Measurements from ENCODE around the gene SMYD3.

SMYD3 gene

GRCh38 chr1:245853291-245853690 is 653.8 kb downstream of the SMYD3 start (continued):
- TF ChIP-seq ZBTB6 (tag by site-specific recombination; IDR thresholded peaks at IDR 0.05) (no peak), ZNF114 (tag by site-specific recombination; IDR thresholded peaks at IDR 0.05) (no peak), ZNF335 (tag by site-specific recombination; conservative IDR thresholded peaks at IDR 0.05) (no peak), ZNF501 (tag by site-specific recombination; IDR thresholded peaks at IDR 0.05) (no peak), REST (tag by site-specific recombination; IDR thresholded peaks at IDR 0.05) (no peak), AEBP2 (tag by site-specific recombination; IDR thresholded peaks at IDR 0.05; ENCODE audit: borderline replicate concordance) (no peak), GLIS1 (tag by site-specific recombination; IDR thresholded peaks at IDR 0.05) (no peak), ZBTB8A (tag by site-specific recombination; IDR thresholded peaks at IDR 0.05) (no peak), ZNF394 (tag by site-specific recombination; IDR thresholded peaks at IDR 0.05; ENCODE audit: borderline replicate concordance) (no peak)

- CTCF ChIA-PET = no interaction called here
- POLR2A ChIA-PET = no interaction called here
- no peak for TF ChIP-seq ZNF23 (tag by site-specific recombination; IDR thresholded peaks at IDR 0.05; ENCODE audit: borderline replicate concordance)
- no peak for TF ChIP-seq ZNF843 (tag by site-specific recombination; IDR thresholded peaks at IDR 0.05)
- TF ChIP-seq ZNF37A (tag by site-specific recombination; IDR thresholded peaks at IDR 0.05) = no peak
- no peak for TF ChIP-seq ZNF571 (tag by site-specific recombination; IDR thresholded peaks at IDR 0.05)
- no peak for TF ChIP-seq ZNF768 (tag by site-specific recombination; IDR thresholded peaks at IDR 0.05)
- TF ChIP-seq ZNF26 (tag by site-specific recombination; IDR thresholded peaks at IDR 0.05) = no peak
- no peak for TF ChIP-seq ZNF175 (tag by site-specific recombination; IDR thresholded peaks at IDR 0.05)
- no peak for TF ChIP-seq ZFHX2 (tag by site-specific recombination; conservative IDR thresholded peaks at IDR 0.05)
- TF ChIP-seq ZNF16 (tag by site-specific recombination; IDR thresholded peaks at IDR 0.05; ENCODE audit: low read depth) = no peak
- no peak for TF ChIP-seq ZNF791 (tag by site-specific recombination; IDR thresholded peaks at IDR 0.05)
- TF ChIP-seq ZNF677 (tag by site-specific recombination; IDR thresholded peaks at IDR 0.05) = no peak
- TF ChIP-seq ZNF140 (tag by site-specific recombination; IDR thresholded peaks at IDR 0.05) = no peak
- no peak for TF ChIP-seq INSM2 (tag by site-specific recombination; IDR thresholded peaks at IDR 0.05)
- no peak for TF ChIP-seq PRDM2 (tag by site-specific recombination; IDR thresholded peaks at IDR 0.05; ENCODE audit: borderline replicate concordance)
Measured at GRCh38 chr1:245843101-245843500, 664.0 kb downstream of the SMYD3 start.

More at GRCh38 chr1:245843101-245843500, 664.0 kb downstream of the SMYD3 start:
- Histone ChIP-seq H3K4me3 (ENCODE audit: low read depth, low read length) (no peak overlapping the region), H3K27ac (ENCODE audit: extremely low read depth, low read depth, low read length) (no peak overlapping the region), H3K36me3 (ENCODE audit: control insufficient read depth in 2 of 2, insufficient read depth in 1 of 2, low read length in 2 of 2) (no peaks in the 10 kb centered on the region), H3K4me1 (ENCODE audit: control insufficient read depth, insufficient read depth, low read length) (no peaks in the 10 kb centered on the region), H3K9me3 (ENCODE audit: control insufficient read depth, insufficient read depth, low read depth, low read length) (no peaks in the 10 kb centered on the region)
